Activated CD8-positive, alpha-beta memory T cell treated with anti-CD3 and anti-CD28 coated beads for 4 hours (primary cell): ENCODE results near the gene SAMD11.

ENCODE experiments used
- DNase-seq, 2 donors: peaks; one replicate each; pipeline ENCODE4 v3.0.0-alpha.2; 2020; ENCODE audit warnings: low read depth in 2 of 2

SAMD11 gene

DNA sequence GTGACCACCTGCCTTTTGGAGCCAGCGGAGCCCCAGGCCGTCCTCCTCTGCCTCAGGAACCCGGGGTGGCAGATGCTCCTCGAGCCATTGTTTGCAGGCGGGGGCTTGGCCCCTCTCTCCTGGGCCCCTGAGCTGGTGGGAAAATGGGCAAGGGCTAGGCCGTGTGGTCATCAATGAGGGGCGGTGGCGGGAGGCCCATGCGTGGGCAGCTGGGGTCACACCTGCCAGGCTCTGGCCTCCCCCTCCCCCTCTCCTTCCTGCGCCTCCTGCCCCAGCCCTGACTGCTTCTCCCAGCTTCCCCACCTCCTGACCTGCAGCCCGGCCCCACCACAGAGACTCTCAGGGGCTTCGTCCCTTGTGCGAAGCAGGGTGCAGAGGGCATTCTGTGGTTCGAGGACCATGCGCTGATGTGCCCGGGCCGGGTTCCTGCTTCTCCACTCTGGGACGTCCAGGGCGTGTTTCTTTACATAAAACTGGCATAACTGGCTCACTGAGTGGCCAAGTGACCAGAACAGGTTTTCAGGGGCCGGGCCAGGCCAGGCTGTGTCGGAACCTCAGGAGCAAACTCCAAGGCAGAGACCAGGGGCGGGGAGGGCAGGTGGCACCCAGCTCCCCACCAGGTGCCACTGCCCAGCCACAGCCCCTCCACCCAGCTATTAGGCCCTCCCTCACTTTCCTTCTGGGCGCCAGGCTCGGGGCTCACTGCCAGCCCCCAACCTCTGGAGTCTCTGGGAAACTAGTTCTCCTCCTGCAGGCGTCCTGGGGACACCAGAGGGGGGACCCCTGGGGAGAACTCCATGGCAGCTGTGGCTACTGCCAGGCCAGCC, 9.3 kb downstream of the SAMD11 start:
- DNase-seq = no peak

DNA sequence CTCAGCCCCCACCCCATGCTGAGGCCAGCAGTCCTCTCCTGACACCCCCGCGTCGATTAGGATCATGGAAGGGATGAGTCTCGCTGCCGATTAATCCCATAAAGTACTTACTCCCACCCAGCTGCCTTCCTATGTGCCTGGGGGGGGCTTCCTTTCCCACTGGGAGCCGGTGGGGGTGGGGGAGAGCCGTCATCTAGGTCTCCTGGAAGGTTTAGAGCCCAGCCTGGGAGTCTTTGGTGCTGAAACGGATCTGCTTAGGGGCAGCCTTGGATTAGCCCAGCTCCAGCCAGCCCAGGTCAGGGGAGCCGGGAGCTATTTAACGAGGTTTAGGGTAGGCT, 9.8 kb downstream of the SAMD11 start:
- no peak for DNase-seq

DNA sequence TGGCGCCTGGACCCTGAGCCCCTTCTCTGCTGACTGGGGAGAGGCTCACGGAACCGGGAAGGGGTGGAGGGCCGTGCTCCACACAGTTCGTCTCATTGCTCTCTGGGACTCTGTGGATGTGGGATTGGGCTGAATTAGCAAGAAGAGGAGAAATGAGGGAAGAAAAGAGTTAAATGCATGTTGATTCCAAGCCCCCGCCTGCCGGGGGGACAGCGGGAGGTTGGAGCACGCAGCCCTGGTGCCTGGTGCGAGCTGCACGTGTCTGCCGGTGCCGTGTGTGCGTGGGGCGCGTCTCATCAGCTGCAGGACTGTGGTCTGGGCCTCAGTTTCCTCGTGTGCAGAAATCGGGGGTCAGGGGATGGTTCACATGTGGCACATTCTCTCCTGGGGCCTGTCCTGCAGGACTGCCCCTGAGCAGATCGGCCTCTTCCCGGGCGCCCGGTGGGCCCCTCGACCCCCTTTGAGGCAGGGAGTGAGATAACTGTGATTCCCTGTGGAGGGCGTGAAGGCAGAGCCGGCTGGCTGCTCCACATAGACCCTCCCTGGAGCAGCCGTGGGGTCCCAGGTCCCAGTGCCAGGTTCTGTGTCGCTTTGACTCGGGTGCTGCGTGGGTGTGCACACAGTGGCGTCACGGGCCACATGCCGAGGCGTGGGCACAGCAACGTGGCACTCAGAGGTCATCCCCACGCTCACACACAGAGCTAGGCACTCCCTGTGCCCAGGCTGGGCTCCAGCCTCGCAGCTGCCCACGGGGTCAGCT, 11.4 kb downstream of the SAMD11 start:
- no peak for DNase-seq

DNA sequence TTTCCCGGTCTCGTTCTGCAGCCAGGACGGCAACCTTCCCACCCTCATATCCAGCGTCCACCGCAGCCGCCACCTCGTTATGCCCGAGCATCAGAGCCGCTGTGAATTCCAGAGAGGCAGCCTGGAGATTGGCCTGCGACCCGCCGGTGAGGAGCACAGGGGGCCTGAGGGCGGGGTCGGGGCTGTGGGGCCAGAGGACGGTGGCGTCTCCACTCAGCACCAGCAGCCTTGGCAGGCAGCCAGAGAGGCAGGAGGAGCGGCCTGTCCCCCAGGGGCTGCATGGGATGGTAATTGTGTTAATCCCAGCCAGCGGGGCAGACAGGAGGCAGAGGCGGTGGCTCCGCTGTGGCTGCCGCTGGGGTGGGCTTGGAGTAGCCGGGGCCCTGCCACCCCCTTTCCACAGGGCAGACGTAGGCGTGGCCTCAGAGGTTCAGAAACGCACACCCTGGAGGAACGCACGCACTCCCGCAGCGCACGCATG, 12.1 kb downstream of the SAMD11 start:
- DNase-seq = no peak

DNA sequence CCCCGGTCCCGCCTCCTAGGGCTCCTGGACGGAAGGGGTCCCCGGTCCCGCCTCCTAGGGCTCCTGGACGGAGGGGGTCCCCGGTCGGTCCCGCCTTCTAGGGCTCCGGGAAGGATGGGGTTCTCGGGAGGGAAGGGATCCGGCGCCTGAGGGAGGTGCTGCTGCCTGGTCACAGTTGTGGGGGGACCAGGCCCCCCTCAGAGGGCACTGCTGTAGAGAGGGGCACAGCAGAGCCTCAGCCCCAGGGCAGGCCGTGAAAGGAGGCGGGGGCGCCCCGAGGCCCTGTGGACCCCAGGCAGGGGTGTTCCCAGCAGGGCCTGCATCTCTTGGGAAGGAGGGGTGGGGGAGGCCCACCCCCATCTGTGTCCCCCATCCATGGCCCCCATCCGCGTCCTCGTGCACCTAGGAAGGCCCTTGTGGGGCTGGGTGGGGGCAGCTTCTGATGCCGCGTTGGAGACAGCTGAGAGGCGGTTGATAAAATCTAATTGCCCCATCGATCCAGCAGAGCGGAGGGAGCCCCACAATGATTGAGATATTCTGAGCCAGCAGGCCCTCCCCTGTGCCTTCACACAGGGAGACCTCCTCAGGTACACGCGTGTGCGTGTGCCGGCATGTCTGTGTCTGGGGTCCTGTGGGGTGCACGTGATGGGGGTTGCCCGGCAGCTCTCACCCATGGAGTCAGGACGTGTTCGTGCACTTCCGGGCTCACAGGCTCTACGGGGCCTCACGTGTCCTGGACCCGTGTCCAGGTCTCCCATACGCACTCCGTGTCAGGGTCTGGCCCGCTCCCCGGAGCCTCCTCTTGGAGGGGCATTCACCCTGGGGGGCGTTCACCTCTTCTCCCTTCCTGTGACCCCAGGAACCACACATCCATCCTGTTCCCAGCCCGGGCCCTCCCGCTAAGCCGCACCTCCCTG, 12.9 kb downstream of the SAMD11 start:
- DNase-seq = no peak

DNA sequence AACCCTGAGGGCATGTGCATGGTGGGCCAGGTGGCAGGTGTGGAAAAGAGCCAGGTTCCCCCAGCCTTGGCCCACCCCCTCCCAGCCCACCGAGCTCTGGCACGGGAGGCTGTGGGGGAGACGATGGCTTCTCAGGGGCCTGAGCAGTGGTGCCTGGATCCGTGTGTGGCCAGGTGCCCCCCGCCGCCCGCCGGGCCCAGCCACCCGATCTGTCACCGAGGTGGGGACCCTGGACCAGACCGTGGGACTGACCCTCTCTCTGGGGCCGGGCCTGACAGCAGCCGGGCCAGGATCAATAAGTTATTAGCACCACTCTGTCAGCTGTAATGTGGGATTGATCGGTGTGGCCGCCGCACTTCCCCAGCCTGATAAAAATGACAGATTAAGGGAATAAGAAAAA, 13.8 kb downstream of the SAMD11 start:
- no peak for DNase-seq

DNA sequence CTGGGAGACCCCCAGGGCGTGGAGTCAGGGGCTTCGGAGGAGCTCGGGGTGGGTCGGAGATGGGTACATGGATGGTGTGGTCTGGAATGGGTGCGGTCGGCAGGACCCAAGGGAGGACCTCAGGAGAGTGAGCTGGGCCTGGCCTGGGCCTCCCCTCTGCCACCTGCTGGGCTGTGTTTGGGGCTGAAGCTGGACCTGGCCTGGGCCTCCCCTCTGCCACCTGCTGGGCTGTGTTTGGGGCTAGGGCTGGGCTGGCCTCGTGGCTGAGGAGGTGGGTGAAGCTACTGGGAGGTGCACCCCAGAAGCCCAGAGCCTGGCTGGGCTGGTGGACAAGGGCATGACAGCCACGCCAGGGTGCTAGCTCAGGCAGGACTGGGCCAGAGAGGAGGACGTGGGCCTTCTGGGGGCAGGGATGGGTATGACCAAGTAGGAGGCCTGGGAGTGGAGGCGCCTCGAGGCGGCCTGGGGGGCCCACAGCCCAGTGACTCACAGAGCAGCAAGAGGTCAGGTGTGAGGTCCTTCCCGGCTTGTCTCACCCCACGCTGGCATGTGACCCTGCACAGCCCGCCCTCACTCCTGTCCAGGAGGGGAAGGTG, 14.5 kb downstream of the SAMD11 start:
- DNase-seq = no peak

DNA sequence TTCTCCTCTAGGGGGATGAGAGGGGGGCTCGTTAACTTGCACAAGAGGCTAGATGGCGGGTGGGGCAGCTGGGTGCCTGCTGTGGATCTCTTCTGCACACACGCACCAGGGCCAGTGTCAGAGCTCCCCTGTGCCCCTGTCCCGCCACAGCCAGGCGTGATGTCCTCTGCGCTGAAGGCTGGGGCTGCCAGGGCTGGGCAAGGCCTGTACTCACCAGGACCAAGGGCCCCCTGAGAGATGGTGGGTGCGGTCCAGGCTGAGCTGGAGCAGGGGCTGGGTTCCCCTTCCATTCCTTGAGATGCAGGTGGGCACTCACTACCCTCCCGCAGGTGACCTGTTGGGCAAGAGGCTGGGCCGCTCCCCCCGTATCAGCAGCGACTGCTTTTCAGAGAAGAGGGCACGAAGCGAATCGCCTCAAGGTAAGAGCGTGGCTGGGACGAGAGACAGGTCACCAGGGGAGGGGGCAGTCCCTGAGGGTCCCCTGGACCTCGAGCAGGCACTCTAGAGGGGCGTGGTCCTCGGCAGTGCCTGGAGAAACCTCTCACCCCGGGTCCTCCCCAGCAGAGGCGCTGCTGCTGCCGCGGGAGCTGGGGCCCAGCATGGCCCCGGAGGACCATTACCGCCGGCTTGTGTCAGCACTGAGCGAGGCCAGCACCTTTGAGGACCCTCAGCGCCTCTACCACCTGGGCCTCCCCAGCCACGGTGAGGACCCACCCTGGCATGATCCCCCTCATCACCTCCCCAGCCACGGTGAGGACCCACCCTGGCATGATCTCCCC, 15.2 kb downstream of the SAMD11 start:
- no peak for DNase-seq

DNA sequence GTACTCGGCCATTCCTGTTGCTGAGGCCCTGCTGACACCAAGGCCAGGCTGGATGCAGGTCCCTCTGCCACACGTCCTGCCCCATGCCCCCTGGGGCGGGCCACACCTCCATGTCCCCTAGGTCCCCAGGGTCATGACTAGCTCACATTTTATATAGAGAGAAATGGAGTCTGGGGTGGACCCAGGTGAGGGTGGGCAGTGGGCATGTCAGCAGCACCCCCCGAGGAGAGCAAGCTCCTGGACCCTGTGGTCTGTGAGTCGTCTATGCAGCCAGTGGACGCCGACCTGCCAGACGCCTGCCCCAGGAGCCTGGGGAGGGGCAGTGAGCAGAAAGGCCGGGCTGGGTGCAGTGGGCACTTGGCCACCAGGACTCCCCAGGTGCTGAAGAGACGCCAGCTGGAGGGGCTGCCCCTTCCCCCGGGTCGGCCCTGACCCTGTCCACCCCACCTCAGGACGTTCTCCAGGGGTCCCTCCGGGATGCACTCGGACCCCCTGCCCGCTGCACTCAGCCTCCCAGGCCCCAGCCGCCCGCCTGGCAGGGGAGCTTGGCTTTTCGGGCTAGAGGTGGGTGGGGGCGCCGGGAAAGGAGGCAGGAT, 15.9 kb downstream of the SAMD11 start:
- no peak for DNase-seq

DNA sequence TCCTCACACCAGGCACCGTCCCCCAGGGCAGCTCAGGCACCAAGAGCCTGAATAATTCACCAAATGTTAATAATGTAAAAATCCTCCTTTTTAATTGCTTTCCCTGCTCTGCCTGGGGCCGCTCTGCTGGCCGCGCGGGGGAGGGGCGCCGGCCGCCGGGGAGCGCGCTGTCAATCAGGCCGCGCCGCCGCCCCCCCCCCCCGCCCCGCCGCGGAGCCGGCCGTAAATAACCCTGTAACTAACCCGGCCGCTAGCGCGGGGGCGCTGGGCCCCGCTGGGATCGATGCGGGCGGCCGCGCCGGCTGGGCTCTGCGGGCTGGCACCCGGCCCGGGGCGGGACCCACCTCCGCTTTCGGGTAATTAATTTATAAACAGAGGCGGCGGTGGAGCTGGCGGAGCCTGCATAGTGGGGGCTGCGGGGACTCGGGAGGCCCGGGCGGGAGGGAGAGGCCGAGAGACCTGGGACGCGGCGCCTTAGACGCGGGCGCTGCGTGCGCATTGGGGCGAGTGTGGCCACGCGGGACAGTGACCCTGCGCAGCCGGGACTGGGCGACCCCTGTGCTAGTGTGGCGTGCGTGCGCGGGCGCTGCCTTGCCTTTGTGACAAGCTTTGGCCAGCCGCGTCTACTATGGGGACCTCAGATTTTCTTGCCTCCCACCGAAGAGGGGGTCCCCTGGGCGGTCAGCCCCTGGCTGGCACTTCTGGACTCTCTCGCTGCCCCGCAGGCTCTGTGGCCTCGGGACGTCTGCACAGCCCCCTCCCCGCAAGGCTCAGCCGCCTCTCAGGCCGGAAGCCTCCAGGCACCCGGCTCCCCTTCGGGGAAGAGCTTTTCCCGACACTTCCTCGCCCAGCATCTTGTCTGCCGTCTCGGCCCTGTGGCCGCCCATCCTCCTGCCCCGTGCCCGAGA, 16.6 kb downstream of the SAMD11 start:
- no peak for DNase-seq

DNA sequence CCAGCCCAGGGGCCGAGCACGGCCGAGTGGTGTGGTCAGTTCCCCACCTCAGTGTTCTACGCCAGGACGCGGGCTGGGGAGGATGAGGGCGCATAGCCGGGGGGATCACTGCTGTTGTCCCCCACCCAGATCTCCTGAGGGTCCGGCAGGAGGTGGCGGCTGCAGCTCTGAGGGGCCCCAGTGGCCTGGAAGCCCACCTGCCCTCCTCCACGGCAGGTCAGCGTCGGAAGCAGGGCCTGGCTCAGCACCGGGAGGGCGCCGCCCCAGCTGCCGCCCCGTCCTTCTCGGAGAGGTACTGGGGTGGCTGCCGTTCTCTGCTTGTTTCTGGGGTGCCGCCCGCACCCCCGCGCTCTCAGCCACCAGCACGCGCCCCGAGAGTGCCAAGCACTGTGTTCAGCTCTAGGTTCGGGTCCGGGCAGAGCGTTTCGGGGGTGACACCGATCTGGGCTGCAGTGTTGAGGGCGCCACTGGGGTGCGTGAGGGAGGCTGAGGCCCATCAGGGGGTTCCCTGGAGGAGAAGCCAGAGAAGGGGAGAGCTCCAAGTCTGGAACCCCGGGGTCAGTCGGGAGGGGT, 17.4 kb downstream of the SAMD11 start:
- no peak for DNase-seq

DNA sequence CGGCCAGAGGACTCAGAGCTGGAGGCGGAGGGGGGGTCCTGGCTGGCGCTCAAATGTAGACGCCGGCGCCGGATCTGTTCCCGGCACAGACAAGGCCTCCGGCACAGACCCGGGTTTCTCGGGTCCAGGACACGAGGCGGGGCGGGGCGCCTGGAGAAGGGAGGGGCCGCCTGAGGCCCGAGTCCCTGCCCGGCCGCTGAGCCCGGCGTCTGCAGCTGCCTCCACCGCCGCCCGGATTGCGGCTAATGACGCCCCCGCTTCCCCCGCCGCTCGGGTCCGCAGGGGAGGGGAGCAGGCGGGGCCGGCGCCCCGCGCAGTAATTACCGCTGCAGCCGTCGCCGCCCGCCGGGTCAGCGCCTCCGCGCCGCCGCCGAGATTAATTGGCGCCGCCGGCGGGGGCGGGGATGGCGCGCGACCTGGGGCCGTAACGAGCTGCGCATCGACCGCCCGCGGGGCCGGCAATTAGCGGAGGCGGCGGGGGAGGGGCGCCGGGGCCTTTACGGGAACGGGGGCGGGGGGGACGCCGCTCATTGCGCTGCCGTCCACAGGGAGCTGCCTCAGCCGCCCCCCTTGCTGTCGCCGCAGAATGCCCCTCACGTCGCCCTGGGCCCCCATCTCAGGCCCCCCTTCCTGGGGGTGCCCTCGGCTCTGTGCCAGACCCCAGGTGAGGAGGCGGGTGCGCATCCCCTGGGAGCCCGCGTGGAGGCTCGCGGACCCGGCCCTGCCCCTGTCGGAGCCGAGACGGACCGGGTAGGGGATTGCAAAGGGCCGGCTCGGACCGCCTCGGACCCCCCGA, 18.1 kb downstream of the SAMD11 start:
- DNase-seq = no peak

DNA sequence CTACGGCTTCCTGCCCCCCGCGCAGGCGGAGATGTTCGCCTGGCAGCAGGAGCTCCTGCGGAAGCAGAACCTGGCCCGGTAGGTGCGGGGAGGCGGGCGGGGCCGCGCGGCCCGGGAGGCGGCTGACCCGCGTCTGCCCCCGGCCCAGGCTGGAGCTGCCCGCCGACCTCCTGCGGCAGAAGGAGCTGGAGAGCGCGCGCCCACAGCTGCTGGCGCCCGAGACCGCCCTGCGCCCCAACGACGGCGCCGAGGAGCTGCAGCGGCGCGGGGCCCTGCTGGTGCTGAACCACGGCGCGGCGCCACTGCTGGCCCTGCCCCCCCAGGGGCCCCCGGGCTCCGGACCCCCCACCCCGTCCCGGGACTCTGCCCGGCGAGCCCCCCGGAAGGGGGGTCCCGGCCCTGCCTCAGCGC, 18.7 kb downstream of the SAMD11 start:
- DNase-seq = no peak

DNA sequence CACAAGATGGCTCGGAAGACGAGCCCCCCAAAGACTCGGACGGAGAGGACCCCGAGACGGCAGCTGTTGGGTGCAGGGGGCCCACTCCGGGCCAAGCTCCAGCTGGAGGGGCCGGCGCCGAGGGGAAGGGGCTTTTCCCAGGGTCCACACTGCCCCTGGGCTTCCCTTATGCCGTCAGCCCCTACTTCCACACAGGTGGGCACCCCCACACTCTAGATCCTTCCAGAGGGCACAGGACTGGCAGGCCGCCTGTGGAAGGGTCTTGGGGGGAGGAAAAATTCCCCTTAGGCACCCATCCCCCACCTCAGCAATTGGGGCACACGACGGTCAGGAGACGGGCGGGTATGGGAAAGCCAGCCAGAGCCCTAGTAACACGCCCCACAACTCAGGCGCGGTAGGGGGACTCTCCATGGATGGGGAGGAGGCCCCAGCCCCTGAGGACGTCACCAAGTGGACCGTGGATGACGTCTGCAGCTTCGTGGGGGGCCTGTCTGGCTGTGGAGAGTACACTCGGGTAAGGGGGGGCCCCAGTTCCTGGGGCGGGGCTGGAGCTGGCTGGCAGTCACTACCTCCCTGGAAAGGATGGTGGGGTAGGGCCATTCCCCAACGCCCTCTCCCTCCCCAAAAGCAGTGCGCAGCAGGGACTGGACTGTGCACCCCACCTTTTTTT, 19.3 kb downstream of the SAMD11 start:
- no peak for DNase-seq

DNA sequence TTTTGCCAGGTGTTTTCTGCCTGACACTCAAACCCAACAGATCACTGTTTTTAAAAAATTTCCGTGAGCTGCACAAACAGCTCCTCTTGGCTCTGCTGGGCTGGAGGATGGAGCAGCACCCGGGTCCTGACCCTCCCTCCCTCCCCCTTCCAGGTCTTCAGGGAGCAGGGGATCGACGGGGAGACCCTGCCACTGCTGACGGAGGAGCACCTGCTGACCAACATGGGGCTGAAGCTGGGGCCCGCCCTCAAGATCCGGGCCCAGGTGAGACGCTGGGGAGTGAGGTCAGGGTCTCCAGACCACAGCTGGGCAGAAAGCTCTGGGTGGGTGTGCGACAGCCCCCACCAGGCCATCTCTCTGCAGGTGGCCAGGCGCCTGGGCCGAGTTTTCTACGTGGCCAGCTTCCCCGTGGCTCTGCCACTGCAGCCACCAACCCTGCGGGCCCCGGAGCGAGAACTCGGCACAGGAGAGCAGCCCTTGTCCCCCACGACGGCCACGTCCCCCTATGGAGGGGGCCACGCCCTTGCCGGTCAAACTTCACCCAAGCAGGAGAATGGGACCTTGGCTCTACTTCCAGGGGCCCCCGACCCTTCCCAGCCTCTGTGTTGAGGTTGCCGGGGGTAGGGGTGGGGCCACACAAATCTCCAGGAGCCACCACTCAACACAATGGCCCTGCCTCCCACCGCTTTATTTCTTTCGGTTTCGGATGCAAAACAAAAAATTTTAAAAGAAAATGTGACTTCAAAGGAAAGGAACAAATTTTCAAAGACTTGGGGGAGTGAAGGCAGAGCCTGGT, 20.0 kb downstream of the SAMD11 start:
- no peak for DNase-seq

DNA sequence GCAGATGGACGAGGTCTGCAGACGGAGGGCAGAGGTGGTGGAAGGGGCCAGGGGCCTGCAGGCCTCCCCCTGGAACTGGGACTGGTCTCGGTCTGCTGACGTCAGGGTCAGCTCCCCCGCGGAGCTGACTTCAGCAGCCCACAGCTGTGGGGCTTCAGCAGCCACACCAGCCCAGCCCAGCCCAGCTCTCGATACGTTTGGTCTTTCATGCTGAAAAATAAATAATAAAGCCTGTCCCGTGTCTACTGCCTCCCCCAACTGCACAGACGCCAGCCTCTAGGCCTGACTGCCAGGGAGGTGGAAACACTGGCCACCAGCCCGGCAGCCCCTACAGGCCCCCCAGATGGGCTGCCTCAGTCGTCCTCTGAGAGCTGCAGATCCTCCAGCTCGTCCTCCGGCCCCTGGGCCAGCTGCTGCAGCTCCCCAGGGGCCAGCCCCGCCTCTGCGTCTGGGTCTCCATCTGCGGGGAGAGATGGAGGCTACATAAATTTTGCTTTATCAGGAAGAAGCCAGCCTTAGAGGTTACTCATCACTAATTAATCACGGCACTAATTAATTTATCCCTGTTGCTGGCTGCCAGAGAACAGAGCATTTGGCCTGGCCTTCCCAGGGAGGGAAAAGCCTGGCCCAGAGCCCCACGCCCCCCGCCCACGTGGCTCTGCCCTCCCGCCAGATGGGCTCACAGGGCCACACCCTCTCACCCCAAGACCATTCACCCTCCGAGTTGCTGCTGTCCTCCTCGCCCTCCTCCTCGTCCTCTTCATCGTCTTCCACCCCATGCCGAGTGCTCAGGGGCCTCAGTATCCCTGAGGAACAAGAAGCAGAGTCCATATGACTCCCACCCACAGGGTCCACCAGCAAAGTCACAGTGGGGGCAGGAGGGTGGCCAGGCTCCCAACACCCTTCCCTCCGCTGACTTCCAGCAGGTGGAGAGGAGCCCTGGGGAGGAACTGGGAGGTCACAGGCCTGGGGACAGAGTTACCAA, 20.9 kb downstream of the SAMD11 start:
- DNase-seq = no peak
